ENCODE data around the gene KCNMA1.
A peak's percentile ranks its signal among the peaks of the same experiment; 100 is the strongest.

KCNMA1 gene

DNA sequence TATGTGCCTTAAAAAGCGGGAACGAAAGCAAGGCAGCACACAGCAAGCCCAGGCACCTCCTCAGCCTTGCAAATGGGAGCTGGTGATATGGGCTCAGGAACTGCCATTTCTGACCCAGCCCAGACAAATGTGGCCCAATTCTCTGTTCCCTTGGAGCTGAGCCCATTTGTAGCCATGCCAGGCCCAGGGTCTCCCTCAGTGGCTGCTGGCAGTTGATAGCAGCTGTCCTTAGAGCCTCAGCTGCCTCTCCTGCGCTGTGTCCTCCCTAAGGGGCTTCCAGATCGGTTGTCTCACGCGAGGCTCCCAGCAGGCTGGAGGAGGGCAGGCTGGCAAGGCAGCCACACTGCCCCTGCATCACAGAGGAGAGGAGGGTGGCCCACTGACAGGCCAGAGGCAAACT lies 275.8 kb downstream of the KCNMA1 start:
- no peak for DNase-seq (ENCODE audit: extremely low read depth, low read depth)
- TF ChIP-seq, protein P1, sequence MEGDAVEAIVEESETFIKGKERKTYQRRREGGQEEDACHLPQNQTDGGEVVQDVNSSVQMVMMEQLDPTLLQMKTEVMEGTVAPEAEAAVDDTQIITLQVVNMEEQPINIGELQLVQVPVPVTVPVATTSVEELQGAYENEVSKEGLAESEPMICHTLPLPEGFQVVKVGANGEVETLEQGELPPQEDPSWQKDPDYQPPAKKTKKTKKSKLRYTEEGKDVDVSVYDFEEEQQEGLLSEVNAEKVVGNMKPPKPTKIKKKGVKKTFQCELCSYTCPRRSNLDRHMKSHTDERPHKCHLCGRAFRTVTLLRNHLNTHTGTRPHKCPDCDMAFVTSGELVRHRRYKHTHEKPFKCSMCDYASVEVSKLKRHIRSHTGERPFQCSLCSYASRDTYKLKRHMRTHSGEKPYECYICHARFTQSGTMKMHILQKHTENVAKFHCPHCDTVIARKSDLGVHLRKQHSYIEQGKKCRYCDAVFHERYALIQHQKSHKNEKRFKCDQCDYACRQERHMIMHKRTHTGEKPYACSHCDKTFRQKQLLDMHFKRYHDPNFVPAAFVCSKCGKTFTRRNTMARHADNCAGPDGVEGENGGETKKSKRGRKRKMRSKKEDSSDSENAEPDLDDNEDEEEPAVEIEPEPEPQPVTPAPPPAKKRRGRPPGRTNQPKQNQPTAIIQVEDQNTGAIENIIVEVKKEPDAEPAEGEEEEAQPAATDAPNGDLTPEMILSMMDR (IDR thresholded peaks at IDR 0.05; ENCODE audit: low read depth, low read length), result no peak

- TF ChIP-seq, protein P1 (IDR thresholded peaks at IDR 0.05; ENCODE audit: low read depth, low read length), result no peak
- no peak for DNase-seq (ENCODE audit: extremely low read depth, low read depth)
These were observed 276.2 kb downstream of the KCNMA1 start for GRCh38 chr10:77361426-77361825.

- DNase-seq (ENCODE audit: extremely low read depth, low read depth), result no peak
- TF ChIP-seq, protein P1 (IDR thresholded peaks at IDR 0.05; ENCODE audit: low read depth, low read length), result no peak
These were observed 276.8 kb downstream of the KCNMA1 start for GRCh38 chr10:77360835-77361234.

- TF ChIP-seq, protein P1 (IDR thresholded peaks at IDR 0.05; ENCODE audit: low read depth, low read length), result no peak
- DNase-seq (ENCODE audit: extremely low read depth, low read depth), result peak; percentile 18
These were observed 277.6 kb downstream of the KCNMA1 start for GRCh38 chr10:77359950-77360520.

- TF ChIP-seq, protein P1 (IDR thresholded peaks at IDR 0.05; ENCODE audit: low read depth, low read length), result no peak
- no peak for DNase-seq (ENCODE audit: extremely low read depth, low read depth)
These were observed 278.3 kb downstream of the KCNMA1 start for GRCh38 chr10:77359287-77359691.

DNA sequence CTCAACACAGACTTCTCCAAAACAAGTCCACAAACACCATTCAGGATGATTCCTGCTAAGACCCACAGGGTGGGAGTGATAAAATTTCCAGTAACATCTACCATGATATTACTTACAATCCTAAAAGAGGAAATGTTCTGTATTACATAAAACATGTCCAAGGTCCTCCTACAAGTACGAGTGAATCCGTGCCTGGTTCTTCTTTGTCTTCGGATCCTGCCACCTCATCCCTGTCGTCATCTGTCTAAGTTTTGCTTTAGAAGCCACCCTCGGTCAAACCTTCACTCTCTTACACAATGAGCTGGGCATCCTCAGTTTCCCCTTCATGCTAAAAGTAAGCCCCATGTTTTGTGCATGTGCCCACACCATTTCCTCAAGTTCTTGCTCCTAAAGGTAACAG lies 279.0 kb downstream of the KCNMA1 start:
- DNase-seq (ENCODE audit: extremely low read depth, low read depth), result no peak
- TF ChIP-seq, protein P1 (IDR thresholded peaks at IDR 0.05; ENCODE audit: low read depth, low read length), result no peak

DNA sequence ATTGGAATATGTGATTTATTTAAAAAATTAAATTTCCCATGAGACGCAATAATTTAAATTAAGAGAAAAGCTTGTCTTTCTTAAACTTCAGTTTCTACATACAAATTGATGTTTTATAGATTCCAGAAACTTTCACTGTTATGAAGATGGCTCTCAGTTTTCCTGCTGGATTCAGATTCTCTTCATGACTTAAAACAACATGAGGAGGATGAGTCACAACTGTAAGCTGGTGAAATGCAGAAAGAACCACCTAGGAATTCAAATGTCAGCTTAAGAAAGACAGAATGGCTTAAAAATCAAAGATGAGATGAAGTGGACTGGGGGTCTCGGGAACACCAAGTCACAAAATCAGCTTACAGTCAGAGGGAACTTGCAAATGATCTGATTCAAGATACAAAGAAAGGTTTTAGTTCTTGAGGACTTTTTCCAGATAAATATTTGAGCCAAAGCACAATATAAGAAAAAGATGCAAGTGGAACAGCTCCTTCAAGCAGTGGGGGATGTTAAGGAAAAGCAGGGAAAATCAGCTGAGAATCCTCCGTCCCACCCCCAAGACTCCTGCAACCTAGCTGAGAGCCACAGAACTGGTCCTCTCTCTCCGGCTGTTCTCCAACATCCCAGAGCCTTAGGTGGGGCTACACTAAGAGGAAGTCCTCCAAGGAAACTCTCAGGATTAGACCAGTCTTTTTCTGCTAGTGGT lies 279.8 kb downstream of the KCNMA1 start:
- DNase-seq (ENCODE audit: extremely low read depth, low read depth), result peak; percentile 39
- TF ChIP-seq, protein P1 (IDR thresholded peaks at IDR 0.05; ENCODE audit: low read depth, low read length), result no peak

Measured in AG09319 (cell line).